HG03280 (cell line): ENCODE measurements around the gene CCDC187.
"Not testable (repeated sequence)": the region's sequence is repeated elsewhere in the genome, so short reads cannot be mapped to it uniquely, and the experiment has no call there.

Experiments used
- ATAC-seq: cut with Tn5 transposase; IDR thresholded peaks from one replicate; pipeline ENCODE4 v1.9.1; 2021; ENCODE audit warnings: mild to moderate bottlenecking, moderate library complexity; ENCODE audit not compliant: unreplicated experiment

The CCDC187 gene

DNA sequence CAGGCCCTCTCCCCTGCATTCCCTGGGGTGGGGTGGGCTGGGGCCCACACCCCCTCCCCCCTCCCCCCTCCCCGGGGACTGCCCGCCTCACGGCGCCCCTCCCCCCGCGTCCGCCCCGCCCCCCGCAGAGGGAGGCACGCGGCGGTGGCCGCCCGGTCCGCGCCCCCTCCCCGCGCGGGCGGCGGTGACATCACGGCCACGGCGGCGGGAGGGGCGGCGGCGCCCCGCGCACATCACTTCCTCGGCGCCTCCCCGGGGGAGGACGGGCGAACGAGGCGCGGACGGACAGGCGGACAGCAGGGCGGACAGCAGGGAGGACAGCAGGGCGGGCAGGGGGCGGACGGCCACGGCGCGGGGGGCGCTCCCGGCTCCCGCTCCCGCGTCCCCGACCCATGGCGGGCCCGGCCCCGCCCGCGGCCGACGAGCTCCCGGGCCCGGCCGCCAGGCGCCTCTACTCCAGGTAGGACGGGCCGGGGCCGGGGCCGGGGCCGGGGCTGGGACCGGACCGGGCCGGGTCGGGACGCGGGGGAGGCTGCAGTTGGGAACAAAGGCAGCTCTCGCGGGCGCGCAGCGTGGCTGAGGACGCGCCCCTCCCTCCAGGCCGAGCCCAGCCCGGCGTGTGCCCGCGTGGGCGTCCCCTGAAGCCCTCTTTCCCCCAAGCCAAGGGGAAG is 23.5 kb upstream of the CCDC187 start, which contains the start of gene GPSM1:
GPSM1 (plus strand) TSS at position 236 of the 671 bp plus-strand sequence; CDS start at position 393, 157 bp downstream.
- no peak for ATAC-seq

DNA sequence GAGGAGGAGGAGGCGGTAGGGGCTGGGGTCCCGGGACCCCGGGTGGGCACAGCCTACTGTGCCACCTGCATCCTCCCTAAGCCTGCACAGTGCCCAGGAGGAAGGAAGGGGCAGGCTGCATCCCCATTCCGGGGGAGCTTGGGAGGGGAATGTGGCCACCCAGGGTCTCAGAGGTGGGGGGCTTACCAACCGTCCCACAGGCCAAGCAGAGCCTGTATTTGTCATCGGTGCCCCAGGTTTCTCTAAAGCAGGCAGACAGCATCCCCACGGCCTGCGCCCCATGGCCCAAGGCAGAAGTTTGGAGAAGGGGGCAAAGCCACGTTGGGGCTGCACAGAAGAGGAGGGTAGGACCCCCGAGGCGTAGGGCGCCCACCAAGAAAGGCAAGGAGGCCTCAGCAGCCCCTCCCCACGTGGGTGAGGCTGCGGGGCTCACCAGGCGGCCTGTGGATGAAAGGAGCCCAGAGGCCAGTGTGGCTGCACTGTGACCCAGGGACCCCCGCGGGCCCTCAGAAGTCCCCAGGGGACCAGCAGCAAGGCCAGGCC is 22.9 kb upstream of the CCDC187 start:
- ATAC-seq: no peak

DNA sequence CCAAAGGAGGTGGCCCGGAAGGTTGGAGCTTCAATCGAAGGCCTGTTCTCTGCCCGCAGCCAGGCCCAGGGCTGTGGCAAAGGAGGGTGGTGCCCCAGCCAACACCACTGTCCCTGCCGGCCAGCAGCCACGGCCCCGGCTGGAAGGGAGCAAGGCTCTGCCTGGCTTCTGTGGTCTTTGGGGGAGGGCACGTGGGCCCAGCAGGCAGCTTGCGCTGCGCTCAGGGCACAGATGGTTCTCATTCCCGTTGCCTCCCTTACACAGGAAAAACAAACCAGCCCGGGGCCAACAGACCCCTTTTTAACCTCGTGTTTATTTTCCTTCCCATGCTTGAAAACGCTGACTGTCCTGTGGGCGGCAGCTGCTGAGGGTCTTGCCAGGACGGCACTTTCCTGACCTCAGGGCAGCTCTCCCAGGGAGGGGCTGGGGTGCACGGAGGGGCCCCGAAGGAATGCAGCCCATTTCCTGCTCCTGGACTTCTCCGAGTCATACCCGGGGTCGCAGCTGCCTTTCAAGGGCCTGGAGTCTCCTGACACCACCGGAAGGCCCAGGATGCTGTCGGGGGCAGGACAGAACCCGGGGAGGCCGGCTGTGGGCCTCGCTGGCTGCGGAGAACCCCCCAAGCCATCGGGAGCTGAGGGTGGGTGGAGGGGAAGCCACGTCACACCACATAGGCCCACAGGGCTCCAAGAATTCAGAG is 22.3 kb upstream of the CCDC187 start:
- ATAC-seq: no peak

DNA sequence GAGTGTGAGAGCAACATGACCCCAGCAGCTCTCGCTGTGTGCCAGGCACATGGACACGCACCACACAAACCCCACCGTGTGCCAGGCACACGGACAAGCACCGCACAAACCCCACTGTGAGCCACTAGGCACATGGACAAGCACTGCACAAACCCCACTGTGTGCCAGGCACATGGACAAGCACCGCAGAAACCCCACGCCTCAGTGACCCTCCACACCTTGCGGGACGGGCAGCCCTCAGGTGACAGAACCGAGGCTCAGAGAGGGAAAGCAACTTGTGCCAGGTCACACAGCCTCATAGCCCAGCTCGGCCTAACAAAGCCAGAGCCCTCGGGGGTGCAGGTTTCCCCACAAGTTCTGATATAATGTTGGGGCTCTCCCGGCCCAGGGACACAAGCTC is 21.5 kb upstream of the CCDC187 start:
- ATAC-seq: no peak

DNA sequence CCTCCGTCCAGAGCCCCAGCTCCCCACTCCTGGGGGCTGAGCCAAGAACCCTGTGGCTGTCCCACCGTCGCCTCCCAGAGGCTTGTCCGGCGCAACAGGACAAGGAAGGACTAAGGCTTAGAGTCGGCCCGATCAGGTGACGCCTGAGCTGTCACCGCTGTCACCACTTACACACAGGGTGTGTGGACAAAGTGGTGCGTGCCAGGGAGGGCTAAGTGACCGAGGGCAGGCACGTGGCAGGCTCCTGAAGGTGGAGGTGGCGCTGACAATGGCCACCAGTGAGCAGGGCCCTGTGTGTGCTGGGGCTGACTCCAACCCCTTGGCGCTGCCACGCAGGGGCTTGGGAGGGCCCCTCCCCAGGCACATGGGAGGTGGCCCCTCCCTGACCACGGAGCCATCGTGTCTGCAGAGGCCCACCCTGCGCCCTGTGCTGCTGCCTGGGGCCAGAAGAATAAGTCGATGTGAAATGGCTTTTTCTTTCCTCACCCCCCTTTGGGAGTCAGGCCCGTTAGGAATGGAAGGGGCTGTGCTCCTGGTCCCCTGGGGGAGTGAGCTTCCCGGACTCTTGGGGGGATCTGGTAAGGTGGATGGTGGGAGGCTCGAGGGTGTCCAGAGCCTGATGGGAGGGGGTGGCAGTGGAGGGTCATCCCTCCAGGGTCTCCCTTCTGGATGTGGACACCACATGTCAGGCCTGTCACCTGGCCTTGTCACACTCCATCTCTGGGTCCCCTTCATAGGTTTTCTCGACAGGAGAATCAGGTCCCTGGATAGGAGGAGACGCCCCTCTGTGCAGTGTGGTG is 20.8 kb upstream of the CCDC187 start:
- no peak for ATAC-seq

DNA sequence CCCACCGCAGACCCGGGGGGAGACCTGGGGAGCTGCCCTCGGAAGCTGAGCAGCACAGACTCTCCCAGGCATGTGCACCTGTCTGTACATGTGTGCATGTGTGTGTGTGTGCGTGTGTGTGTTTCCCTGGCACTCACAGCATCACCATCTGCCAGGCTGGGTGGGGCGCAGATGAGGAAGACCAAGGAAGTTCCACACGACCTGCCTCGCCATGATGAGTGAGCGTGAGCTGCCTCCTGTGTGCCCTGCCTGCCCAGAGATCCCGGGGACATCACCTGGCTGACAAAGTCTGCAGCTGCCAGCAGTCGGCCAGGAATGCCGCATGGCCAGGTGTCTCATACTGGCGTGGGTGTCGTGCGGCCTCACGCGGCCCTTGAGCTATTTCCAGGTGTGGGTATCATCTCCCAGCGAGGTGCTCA is 19.5 kb upstream of the CCDC187 start:
- no peak for ATAC-seq

DNA sequence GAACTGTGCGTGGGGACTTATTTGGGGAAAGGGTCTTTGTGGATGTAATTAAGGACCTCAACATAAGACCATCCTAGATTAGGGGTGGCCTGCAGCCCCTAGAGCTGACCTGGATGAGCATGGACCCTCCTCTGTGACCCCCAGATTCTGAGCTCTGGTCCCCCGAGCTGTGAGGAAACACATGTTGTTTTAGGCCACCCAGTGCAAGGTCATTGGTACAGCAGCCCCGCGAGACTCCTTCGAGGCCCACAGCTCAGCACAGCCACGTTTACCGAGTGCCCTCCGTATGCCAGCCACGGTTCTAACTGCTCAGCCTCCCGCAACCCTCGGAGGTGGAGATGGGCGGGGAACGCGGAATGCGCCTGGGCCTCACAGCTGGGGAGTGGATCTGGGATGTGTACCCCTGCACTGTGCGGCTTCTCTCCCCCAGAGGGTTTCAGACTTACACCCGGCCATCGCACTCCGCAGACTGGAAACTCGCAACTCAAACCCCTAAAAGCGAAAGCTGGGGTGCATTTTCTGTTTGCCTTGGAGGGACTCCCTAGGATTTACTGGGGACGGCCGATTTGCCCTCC is 18.9 kb upstream of the CCDC187 start:
- ATAC-seq: no peak

DNA sequence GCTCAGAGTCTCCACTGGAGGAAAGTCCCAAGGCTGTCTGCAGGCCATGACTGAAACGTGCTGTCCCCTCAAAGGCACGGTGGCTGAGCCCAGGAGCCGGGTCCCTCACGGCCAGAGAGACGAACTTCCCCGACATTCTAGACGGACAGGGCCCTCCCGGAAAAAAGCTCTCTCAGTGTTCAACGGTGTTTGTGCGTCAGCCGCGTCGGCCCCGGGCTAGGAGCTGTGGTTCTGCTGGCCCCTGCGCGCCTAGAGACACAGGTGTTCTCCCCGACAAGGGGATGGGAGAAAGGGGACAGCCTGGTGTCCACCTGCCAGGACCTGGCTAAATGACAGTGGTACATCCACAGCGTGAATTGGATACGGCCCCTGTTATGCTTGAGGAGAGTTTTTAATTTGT is 17.7 kb upstream of the CCDC187 start:
- no peak for ATAC-seq

DNA sequence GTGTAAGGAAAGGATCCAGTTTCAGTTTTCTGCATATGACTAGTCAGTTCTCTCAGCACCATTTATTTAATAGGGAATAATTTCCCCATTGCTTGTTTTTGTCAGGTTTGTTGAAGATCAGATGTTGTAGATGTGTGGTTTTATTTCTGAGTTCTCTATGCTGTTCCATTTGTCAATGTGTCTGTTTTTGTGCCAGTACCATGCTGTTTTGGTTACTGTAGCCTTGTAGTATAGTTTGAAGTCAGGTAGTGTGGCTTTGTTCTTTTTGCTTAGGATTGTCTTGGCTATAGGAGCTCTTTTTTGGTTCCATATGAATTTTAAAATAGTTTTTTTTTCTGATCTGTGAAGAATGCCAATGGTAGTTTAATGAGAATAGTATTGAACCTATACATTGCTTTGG is 17.1 kb upstream of the CCDC187 start:
- ATAC-seq: not testable (repeated sequence)

DNA sequence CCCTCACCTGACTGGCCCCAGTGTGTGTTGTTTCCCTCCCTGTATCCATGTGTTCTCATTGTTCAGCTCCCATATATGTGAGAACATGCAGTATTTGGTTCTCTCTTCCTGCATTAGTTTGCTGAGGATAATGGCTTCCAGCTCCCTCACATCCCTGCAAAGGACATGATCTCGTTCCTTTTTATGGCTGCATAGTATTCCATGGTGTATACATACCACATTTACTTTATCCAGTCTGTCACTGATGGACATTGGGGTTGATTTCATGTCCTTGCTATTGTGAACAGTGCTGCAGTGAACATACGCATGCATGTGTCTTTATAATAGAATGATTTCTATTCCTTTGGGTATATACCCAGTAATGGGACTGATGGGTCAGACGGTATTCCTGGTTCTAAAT is 16.1 kb upstream of the CCDC187 start:
- ATAC-seq: not testable (repeated sequence)

DNA sequence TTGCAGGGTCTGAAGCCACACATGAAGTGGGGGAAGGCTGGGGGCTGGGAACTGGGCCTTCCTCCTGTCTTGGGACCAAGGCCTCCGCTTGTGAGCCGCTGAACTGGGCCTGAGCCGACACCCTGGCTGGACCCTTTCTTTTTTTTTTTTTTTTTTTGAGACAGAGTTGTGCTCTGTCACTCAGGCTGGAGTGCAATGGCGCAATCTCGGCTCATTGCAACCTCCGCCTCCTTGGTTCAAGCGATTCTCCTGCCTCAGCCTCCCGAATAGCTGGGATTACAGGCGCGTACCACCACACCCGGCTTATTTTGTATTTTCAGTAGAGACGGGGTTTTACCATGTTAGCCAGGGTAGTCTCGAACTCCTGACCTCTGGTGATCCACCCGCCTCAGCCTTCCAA is 15.3 kb upstream of the CCDC187 start:
- ATAC-seq: not testable (repeated sequence)

DNA sequence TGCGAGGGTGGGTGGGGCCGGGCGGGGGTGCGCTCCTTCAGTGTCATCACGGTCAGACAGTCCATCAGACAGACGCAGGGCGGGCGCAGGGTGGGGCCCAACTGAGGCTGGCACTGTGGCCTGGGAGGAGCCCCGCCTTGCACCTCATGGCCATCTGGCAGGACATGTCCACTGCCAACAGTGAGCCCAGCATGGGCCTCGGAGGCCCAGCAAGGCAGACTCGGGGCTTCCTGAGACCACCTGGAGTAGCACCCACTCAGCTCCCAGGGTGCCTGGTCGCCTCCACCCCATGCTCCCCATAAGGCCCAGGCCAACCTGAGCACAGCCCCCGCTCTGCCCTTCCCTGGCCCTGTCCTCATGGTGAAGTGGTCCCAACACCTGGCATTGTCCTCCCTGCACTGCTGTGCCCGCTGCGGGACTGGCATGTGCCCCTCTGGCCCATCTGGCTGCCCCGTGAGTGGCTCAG is 14.9 kb upstream of the CCDC187 start:
- ATAC-seq: no peak

DNA sequence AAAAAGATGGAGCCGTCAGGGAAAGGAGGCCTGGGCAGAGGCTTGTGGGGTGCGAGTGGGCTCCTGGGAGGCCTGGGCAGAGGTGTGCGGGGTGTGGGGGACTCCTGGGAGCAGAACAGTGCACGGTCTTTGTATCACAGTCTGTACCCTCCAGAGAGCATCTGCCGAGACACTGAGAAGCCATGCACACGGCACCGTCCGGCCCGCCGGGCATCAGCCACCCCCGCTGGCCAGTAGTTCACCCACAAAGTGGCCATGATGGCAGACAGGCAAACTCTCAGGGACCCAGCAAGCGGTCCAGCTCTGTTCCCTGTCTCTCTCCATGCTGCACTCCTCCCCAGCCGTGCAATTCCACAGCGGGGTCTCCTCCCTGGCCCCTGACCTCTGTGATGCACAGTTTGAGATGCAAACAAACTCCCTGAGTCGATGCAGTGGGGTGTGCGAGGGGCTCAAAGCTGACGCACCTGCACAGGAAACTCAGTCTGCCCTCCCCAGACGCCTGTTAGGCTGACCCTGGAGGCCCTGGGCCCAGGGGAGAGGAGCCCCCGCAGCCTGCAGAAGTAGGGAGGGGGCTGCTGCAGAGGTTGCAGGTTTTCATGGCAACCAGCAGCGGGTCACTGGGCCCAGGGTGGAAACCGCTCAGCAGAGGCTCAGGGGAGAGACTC is 14.3 kb upstream of the CCDC187 start:
- ATAC-seq: no peak

DNA sequence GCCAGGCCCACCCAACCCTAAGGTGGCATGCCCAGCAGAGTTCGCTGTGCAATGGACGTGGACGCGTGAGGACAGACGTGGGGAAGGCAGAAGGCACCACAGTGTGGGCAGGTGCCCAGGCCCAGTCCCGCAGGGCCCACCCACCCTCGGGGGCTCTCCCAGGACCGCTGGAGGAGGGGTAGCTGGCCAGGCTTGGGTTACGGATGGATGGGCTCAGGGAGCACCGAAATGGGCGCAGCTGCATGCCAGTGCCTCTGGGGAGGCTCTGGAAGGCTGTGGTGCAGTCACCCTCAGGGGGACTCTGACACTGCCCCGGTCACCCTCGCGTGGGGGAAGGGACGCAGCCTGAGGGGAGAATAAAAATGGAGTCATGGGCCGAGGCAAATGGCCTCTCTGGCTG is 13.8 kb upstream of the CCDC187 start:
- ATAC-seq: no peak

DNA sequence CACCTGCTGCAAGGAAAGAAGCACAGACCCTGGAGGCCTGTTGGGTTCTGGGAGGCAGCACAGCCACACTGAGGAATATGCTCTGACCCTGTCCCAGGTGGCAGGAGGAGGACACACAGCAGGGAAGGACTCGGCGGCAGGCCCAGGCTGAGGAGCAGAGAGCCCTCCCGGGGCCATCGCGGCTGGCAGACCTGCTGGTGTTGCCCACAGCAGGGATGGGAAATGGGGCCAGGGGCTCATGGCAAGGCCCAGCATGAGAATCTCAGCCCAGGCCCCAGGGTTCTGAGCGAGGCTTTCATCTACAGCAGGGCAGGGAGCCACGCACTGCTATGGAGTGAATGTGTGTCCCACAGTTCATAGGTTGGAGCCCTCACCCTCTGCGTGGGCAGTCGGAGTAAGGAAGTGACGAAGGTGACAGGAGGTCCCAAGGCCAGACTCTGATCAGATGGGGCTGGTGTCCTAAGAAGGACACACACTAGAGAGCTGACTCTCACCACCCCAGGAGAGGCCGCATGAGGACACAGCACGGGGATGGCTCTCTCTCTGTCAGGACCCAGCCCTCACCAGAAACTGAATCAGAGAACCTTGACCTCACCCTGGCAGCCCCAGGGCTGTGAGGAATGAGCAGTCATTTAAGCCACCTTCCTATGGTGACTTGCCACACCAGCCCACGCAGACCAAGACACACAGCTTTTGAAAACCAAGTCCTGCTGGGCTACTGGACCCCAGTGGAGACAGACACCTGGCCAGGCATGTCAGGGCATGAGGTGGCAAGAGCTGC is 13.2 kb upstream of the CCDC187 start:
- no peak for ATAC-seq

DNA sequence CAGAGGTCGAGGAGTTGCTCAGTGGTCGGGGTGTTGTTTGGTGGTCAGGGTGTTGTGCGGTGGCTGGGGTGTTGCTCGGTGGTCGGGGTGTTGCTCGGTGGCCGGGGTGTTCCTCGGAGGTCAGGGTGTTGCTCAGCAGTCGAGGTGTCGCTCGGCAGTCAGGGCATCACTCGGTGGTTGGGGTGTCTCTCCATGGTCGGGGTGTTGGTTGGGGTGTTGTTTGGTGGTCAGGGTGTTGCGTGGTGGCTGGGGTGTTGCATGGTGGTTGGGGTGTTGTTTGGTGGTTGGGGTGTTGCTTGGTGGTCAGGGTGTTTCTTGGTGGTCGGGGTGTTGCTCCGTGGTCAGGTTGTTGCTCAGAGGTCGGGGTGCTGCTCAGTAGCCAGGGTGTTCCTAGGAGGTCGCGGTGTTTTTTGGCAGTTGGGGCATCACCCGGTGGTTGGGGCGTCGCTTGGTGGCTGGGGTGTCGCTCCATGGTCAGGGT is 12.4 kb upstream of the CCDC187 start:
- ATAC-seq: no peak

DNA sequence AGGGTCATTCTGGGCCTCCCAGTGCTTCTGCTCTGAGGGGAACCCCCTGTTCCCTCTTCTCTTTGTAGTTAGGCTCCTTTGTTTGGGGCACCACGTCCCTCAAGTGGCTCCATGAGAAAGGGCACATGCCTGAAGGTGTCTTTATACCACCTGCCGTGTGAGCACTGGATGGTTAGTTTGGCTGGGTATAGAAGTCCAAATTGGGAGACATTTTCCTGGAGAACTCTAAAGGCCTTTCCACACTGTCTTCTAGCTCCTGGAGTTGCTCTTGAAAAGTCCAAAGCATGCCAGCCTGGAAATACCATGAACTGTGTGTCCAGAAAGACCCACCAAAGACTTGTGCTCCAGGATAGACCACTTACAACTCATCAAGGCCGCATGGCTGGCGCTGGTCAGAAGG is 11.1 kb upstream of the CCDC187 start:
- no peak for ATAC-seq

DNA sequence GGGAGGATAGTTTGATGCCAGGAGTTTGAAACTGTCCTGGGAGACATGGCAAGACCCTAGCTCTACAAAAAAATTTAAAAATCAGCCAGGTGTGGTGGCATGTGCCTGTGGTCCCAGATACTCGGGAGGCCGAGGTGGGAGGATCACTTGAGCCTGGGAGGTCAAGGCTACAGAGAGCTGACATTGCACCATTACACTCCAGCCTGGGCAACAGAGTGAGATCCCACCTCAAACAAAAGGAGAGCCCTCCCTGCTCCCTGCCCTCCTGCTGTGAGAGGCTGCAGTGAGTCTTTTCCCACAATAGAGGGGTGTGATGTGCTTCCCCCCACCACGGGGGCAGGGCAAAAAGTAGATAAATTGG is 10.1 kb upstream of the CCDC187 start:
- no peak for ATAC-seq
